ENCODE results near the gene MYO9A. TPM values are rescaled to one million over a fixed set of nuclear protein-coding genes. Genes with fewer than 3 reads are reported as not detected.

MYO9A gene
- total RNA-seq, 1 experiment from 2014 or later = 23.0 TPM

GRCh38 chr15:71820127-71820526 lies 297.8 kb downstream of the MYO9A start:
- DNase-seq (ENCODE audit: low read depth, low spot score) (no peak), ATAC-seq (no peak)
- H3K79me2 ChIP-seq (ENCODE audit: insufficient read depth, low read length) = no peaks in the 10 kb centered on the region
- H3K27ac ChIP-seq (ENCODE audit: low read depth, low read length) = no peak overlapping the region
- BruUV-seq (replicated peaks) = no TSS peak
- TF ChIP-seq YY1 (IDR thresholded peaks at IDR 0.05; ENCODE audit: extremely low read depth, insufficient replicate concordance, low read depth, low read length) = no peak
- no peaks in the 10 kb centered on the region for H3K27me3 ChIP-seq (ENCODE audit: insufficient read depth, low read length)
- ChIA-PET RAD21 (ENCODE audit: low non-redundant PET in 1 of 2, low total read pairs in 2 of 2, uncharacterized antibody in 2 of 2, unreplicated experiment in 2 of 2) (no interaction called here), CTCF (no interaction called here), POLR2A (no interaction called here)
- H3K9ac ChIP-seq (ENCODE audit: low read length) = no peak overlapping the region
- H4K20me1 ChIP-seq (ENCODE audit: insufficient read depth) = no peaks in the 10 kb centered on the region
- H3K9me3 ChIP-seq (ENCODE audit: control insufficient read depth in 1 of 2, insufficient read depth in 1 of 2, low read depth in 1 of 2, low read length in 2 of 2) = no peaks in the 10 kb centered on the region
- no peak overlapping the region for H2AFZ ChIP-seq (ENCODE audit: low read depth, low read length, poor library complexity, severe bottlenecking)
- H3K4me3 ChIP-seq (replicated peaks in 1 of 2; ENCODE audit: low read depth in 1 of 2, low read length in 2 of 2) = no peak overlapping the region
- intact Hi-C loops (cut with micrococcal nuclease) = no loop called here
- no peak overlapping the region for H3K4me2 ChIP-seq (ENCODE audit: low read length)
- no peaks in the 10 kb centered on the region for H3K4me1 ChIP-seq (ENCODE audit: control insufficient read depth in 1 of 2, insufficient read depth in 2 of 2, low read length in 2 of 2)
- no peaks in the 10 kb centered on the region for H3K36me3 ChIP-seq (ENCODE audit: control insufficient read depth in 1 of 2, insufficient read depth in 2 of 2, low read length in 2 of 2)
- H3K9me2 ChIP-seq (ENCODE audit: insufficient read depth) = no peaks in the 10 kb centered on the region

- no peaks in the 10 kb centered on the region for H3K27me3 ChIP-seq (ENCODE audit: insufficient read depth, low read length)
- ChIA-PET RAD21 (ENCODE audit: low non-redundant PET in 1 of 2, low total read pairs in 2 of 2, uncharacterized antibody in 2 of 2, unreplicated experiment in 2 of 2) (no interaction called here), CTCF (no interaction called here), POLR2A (interaction anchor here (0.6 kb wide), 1 partner anchor 12 kb away, joined by 4 read pairs; no protein-coding TSS in a partner anchor)
- H4K20me1 ChIP-seq (ENCODE audit: insufficient read depth) = no peaks in the 10 kb centered on the region
- H3K9ac ChIP-seq (ENCODE audit: low read length) = no peak overlapping the region
- no peak overlapping the region for H3K4me3 ChIP-seq (replicated peaks in 1 of 2; ENCODE audit: low read depth in 1 of 2, low read length in 2 of 2)
- BruUV-seq (replicated peaks) = no TSS peak
- H3K4me2 ChIP-seq (ENCODE audit: low read length) = no peak overlapping the region
- H3K36me3 ChIP-seq (ENCODE audit: control insufficient read depth in 1 of 2, insufficient read depth in 2 of 2, low read length in 2 of 2) = no peaks in the 10 kb centered on the region
- DNase-seq (ENCODE audit: low read depth, low spot score) = no peak
- no peaks in the 10 kb centered on the region for H3K9me3 ChIP-seq (ENCODE audit: control insufficient read depth in 1 of 2, insufficient read depth in 1 of 2, low read depth in 1 of 2, low read length in 2 of 2)
- no peaks in the 10 kb centered on the region for H3K9me2 ChIP-seq (ENCODE audit: insufficient read depth)
- H2AFZ ChIP-seq (ENCODE audit: low read depth, low read length, poor library complexity, severe bottlenecking) = no peak overlapping the region
- TF ChIP-seq ZBTB33 (IDR thresholded peaks at IDR 0.05; ENCODE audit: extremely low read depth, insufficient replicate concordance, low read length) (no peak), EZH2 (IDR thresholded peaks at IDR 0.05) (no peak), MAX (IDR thresholded peaks at IDR 0.05) (no peak), ATF3 (IDR thresholded peaks at IDR 0.05) (no peak), CEBPB (IDR thresholded peaks at IDR 0.05; ENCODE audit: low read depth) (no peak), YY1 (IDR thresholded peaks at IDR 0.05; ENCODE audit: extremely low read depth, insufficient replicate concordance, low read depth, low read length) (no peak), CTCF (IDR thresholded peaks at IDR 0.05 in 2 of 3, conservative IDR thresholded peaks at IDR 0.05 in 1 of 3; ENCODE audit: borderline replicate concordance in 1 of 3, insufficient read depth in 1 of 3, low read depth in 2 of 3, low read length in 2 of 3) (no peak), ZFX (IDR thresholded peaks at IDR 0.05) (no peak), POLR2AphosphoS5 (IDR thresholded peaks at IDR 0.05; ENCODE audit: low read depth, low read length) (no peak)
- intact Hi-C loops (cut with micrococcal nuclease) = no loop called here
- no peak overlapping the region for H3K27ac ChIP-seq (ENCODE audit: low read depth, low read length)
- no peaks in the 10 kb centered on the region for H3K4me1 ChIP-seq (ENCODE audit: control insufficient read depth in 1 of 2, insufficient read depth in 2 of 2, low read length in 2 of 2)
- no peak for ATAC-seq
- H3K79me2 ChIP-seq (ENCODE audit: insufficient read depth, low read length) = no peaks in the 10 kb centered on the region
Measured at GRCh38 chr15:71817351-71817750, 300.6 kb downstream of the MYO9A start.
